Rectal smooth muscle tissue (tissue), 1 donor: ENCODE results near the gene CDKAL1.
"Not testable (repeated sequence)": the region's sequence is repeated elsewhere in the genome, so short reads cannot be mapped to it uniquely, and the experiment has no call there.

Source experiments
- H3K27ac ChIP-seq: one replicate; pipeline ENCODE4 v1.7.0; 2013; ENCODE audit warnings: low read depth, low read length, inconsistent platforms
- H3K27me3 ChIP-seq: one replicate; pipeline ENCODE4 v1.7.0; 2013; ENCODE audit warnings: low read length; ENCODE audit not compliant: control insufficient read depth, insufficient read depth
- H3K36me3 ChIP-seq: one replicate; pipeline ENCODE4 v1.7.0; 2013; ENCODE audit warnings: low read length; ENCODE audit not compliant: control insufficient read depth, insufficient read depth
- H3K4me1 ChIP-seq: one replicate; pipeline ENCODE4 v1.7.0; 2013; ENCODE audit warnings: low read length; ENCODE audit not compliant: control insufficient read depth, insufficient read depth
- H3K4me3 ChIP-seq: one replicate; pipeline ENCODE4 v1.7.0; 2013; ENCODE audit warnings: low read length
- H3K9ac ChIP-seq: one replicate; pipeline ENCODE4 v1.7.0; 2013; ENCODE audit warnings: low read length

The CDKAL1 gene

DNA sequence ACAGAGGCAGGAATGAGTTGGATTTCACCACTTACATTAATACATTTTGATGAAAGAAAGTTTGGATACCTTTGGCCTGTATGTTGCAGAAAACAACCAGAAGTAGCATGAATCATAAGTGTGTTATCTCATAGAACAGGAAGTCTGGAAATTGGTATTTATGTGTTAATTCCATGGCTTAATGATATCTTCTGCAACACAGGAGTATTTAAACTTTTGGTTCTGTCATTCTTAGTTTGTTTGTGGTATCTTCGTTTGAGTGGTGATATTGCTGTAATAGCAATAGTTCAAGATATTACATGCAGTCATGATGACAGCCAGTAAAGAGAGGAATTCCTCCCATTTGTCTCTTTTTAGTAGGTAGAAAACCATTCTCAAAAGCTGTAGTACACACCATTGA is 177.3 kb downstream of the CDKAL1 start:
- Histone ChIP-seq H3K4me1 (no peaks in the 10 kb centered on the region), H3K36me3 (no peaks in the 10 kb centered on the region), H3K4me3 (no peak overlapping the region), H3K27me3 (no peaks in the 10 kb centered on the region), H3K9ac (no peak overlapping the region), H3K27ac (no peak overlapping the region)

DNA sequence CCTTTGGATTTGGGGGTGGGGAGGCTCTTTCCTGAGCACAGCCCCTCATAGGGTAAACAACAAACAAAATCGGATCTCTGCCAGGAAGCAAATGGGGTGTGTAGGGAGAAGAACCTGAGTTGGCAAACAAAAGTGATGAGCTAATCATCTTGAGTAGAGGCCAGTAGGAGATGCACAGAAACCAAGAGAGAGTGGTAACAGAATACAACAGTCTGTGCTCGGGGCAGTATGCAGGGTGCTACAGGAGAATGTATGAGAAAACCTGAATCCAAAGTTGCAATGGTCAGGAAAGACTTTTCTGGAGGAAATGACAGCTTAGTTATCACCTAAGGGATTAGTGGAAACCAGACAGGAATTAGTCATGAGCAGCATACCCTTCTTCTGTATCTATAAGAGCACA is 177.8 kb downstream of the CDKAL1 start:
- H3K36me3 ChIP-seq: no peaks in the 10 kb centered on the region
- H3K4me3 ChIP-seq: no peak overlapping the region
- no peak overlapping the region for H3K27ac ChIP-seq

DNA sequence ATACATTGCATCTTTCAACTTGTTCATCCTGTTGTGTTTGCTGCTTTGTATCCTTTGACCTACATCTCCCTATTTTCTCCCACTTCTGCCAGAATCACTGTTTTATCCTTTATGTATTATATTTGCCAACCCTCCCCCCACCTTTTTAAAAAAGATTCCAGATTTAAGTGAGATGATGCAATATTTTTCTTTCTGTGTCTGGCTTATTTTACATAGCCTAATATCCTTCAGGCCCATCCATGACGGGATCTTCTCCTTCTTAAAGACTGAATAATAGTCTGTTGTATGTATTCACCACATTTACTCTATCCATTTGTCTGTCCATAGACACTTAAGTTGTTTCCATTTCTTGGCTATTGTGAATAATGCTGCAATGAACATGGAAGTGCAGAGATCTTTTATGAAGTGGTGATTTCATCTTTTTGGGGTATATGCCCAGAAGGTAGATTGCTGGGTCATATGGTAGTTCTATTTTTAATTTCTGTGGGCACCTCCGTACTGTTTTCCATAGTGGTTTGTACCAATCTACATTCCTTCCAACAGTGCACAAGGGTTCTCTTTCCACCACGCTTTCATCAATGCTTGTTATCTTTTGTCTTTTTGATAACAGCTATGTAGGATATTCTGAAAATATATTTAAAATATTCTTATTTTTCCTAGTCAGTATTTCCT is 181.0 kb downstream of the CDKAL1 start:
- H3K27me3 ChIP-seq: no peaks in the 10 kb centered on the region
- no peak overlapping the region for H3K4me3 ChIP-seq
- no peaks in the 10 kb centered on the region for H3K36me3 ChIP-seq
- H3K27ac ChIP-seq: no peak overlapping the region
- H3K9ac ChIP-seq: no peak overlapping the region
- no peaks in the 10 kb centered on the region for H3K4me1 ChIP-seq

More for the DNA sequence above, 177.8 kb downstream of the CDKAL1 start:
- Histone ChIP-seq H3K27me3 (no peaks in the 10 kb centered on the region), H3K4me1 (no peaks in the 10 kb centered on the region), H3K9ac (no peak overlapping the region)

DNA sequence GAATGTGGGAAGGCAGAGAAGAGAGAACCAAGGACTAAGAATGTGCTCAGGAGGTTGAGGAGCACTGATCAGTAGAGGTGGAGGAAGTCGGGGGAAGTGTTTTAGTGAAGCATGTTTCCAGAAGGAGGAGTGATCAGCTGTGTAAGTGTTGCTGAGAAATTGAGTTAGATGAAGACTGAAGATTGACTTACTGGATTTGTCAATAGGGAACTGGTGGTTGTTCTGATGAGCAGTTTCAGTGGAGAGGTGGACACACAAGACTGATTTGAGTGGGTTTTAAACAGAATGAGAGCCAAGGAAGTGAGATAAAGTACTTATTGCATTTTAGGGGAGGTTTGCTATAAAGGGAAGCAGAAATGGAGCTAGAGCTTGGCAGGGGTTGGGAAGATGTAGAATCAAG is 182.6 kb downstream of the CDKAL1 start:
- Histone ChIP-seq H3K4me3 (no peak overlapping the region), H3K36me3 (no peaks in the 10 kb centered on the region), H3K27me3 (no peaks in the 10 kb centered on the region), H3K27ac (no peak overlapping the region), H3K4me1 (no peaks in the 10 kb centered on the region), H3K9ac (no peak overlapping the region)

DNA sequence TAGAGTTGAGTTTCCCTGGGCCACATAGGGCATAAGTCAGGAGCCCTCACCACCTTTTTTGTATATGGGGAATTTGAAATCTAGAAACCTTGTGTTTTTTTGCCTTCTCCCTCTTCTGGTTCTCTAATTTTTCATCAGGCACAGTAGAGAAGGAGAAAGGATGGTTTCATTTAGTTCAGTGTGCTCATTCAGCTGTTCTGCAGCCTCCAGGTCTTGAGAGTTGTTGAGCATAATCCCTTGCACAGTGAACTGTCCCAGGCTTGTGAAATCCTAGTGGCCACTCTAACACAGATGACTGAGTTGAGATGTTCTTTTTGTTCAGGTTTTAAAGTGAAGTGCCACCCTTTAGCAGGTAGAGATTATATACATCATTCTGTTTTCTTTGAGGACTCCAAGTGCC is 183.5 kb downstream of the CDKAL1 start:
- Histone ChIP-seq H3K27me3 (no peaks in the 10 kb centered on the region), H3K4me3 (no peak overlapping the region), H3K4me1 (no peaks in the 10 kb centered on the region), H3K27ac (no peak overlapping the region), H3K9ac (no peak overlapping the region), H3K36me3 (no peaks in the 10 kb centered on the region)

DNA sequence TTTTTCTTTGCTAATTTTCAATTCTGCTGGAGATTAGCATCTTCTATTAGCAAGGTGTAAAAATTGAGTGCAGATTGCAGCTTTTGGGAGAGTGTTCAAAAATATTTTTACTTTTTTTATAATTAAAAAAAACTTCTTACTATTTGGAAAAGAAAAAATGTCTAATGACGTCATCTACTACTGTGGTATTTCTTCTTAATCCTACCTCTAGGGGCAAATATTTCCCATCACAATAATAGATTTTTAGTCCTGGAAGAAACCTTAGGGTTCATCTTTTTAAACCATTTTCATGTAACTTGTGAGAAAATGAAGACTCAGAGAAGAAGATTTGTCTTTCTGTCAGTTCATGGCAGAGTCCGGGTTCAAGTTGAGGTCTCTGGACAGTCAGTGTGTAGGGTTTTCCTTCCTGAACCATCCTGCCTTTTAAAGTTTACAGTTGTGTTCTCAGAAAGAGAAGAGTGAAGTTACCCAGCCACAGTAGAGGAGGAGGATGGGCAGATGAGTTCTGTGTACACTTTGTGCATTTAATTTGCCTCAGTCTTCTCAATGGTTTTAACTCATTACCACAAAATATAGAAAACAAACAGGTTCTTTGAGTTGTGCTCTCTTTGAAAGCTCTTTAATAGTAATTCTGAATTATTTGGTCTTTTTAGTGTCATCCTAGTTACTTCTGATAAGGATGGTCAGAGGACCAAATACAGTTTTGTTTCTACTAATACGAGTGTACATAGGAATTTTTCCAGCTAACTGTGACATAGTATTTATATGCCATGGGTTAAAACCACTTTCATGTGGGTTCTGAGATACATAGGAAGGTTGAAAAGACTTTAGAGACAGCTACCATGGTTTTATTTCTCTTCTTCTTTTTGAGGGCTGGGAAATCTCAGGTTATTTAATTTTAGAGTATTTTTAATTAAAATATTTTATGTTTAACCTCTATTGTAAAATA is 184.7 kb downstream of the CDKAL1 start:
- H3K9ac ChIP-seq: no peak overlapping the region
- H3K27me3 ChIP-seq: no peaks in the 10 kb centered on the region
- H3K27ac ChIP-seq: no peak overlapping the region
- H3K36me3 ChIP-seq: no peaks in the 10 kb centered on the region
- no peaks in the 10 kb centered on the region for H3K4me1 ChIP-seq
- H3K4me3 ChIP-seq: no peak overlapping the region

DNA sequence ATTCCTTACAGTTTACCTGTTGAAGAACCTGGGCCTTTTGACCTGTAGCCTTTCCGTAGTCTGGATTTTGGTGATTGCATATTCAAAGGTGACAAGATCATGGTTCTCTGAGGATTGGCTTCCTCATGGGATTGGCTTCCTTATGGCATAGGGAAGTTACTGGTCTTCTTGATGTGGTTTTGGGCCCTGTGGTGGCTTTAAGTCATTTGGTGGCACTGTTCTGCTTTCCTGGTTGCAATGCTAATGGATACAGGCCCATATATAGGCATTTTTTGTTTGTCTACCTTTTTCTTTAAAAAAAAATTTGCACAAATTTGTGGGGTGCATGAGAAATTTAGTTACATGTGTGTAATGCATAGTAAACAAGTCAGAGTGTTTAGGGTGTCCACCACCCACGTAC is 185.7 kb downstream of the CDKAL1 start:
- Histone ChIP-seq H3K4me1 (no peaks in the 10 kb centered on the region), H3K9ac (no peak overlapping the region), H3K4me3 (no peak overlapping the region), H3K36me3 (no peaks in the 10 kb centered on the region), H3K27me3 (no peaks in the 10 kb centered on the region), H3K27ac (no peak overlapping the region)

DNA sequence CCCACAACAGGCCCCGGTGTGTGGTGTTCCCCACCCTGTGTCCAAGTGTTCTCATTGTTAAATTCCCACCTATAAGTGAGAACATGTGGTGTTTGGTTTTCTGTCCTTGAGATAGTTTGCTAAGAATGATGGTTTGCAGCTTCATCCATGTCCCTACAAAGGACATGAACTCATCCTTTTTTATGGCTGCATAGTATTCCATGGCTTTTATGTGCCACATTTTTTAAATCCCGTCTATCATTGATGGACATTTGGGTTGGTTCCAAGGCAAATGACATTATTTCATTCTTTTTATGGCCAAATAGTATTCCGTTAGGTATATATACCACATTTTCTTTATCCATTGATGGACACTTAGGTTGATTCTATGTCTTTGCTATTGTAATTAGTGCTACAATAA is 186.9 kb downstream of the CDKAL1 start:
- not testable (repeated sequence) for H3K27me3 ChIP-seq, H3K27ac ChIP-seq, H3K4me1 ChIP-seq, H3K9ac ChIP-seq, H3K36me3 ChIP-seq, H3K4me3 ChIP-seq

DNA sequence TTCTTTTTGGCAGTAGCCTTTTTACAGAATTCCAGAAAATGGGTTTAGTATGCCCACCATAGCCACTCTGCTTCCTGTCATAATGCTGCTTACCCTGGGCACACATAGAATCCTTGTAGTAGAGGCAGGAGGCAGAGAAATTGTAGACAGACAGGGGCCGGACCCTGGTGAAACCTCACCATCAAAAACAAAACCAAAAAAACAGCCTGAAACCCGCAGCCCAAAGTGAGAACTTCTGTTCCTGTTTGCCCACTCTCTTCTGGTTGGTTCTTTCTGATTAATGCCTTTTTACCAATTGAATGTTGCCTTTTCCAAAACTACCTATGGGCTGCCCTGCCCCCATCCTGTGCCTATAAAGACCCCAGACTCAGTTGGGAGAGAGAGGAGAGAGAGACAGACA is 188.2 kb downstream of the CDKAL1 start:
- Histone ChIP-seq H3K36me3 (no peaks in the 10 kb centered on the region), H3K27me3 (no peaks in the 10 kb centered on the region), H3K4me1 (no peaks in the 10 kb centered on the region), H3K4me3 (no peak overlapping the region), H3K9ac (no peak overlapping the region), H3K27ac (no peak overlapping the region)

DNA sequence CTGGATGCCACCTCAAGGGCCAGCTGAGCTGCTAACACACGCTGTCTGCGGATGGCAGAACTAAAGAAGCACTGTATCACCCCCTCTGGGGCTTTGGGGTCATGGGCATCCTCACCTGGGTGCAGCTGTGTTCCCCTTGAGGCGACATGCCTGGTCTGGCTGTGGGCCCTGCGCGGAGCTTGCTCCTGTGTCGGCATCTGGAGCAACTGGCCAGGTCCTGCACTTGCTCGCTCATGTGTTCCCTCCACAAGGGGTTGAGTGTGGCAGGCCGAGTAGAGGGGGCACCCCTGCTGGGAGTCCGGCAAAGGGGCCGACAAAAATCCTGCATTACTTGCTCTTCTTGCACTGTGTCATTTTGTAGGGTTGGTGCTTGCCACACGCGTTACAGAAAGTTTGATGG is 189.0 kb downstream of the CDKAL1 start:
- H3K4me1 ChIP-seq: no peaks in the 10 kb centered on the region
- H3K4me3 ChIP-seq: no peak overlapping the region
- H3K9ac ChIP-seq: no peak overlapping the region
- no peak overlapping the region for H3K27ac ChIP-seq
- no peaks in the 10 kb centered on the region for H3K27me3 ChIP-seq
- no peaks in the 10 kb centered on the region for H3K36me3 ChIP-seq

DNA sequence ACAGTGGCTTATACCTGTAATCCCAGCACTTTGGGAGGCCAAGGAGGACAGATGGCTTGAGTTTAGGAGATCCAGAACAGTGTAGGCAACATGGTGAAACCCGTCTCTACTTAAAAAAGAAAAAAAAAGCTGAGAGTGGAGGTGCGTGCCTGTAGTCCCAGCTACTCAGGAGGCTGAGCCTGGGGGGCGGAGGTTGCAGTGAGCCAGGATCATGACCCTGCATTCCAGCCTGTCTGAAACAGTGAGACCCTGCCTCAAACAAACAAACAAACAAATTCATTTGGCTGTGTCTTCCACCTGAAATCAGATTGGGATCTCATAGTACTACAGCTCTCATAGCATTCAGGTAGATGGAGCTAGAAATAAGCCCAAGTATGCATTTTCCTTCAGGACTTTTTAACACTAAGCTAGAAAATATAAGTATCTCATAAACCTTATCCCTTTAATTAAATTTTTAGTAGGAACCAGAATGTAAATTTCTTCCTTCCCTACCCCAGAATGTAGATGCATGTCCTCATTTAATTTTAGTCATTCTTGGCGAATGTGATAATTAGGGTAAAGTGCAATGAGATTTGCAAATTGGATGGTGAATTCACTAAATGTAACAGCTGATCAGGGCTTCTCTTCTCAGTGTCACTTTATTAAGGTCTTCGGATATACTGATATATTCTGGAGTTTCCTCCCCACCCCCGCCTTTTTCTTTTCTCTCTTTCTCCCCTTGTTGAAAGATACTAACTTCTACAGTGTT is 190.4 kb downstream of the CDKAL1 start:
- H3K36me3 ChIP-seq: no peaks in the 10 kb centered on the region
- H3K27ac ChIP-seq: no peak overlapping the region
- H3K27me3 ChIP-seq: no peaks in the 10 kb centered on the region
- H3K4me1 ChIP-seq: no peaks in the 10 kb centered on the region
- H3K4me3 ChIP-seq: no peak overlapping the region
- H3K9ac ChIP-seq: no peak overlapping the region

DNA sequence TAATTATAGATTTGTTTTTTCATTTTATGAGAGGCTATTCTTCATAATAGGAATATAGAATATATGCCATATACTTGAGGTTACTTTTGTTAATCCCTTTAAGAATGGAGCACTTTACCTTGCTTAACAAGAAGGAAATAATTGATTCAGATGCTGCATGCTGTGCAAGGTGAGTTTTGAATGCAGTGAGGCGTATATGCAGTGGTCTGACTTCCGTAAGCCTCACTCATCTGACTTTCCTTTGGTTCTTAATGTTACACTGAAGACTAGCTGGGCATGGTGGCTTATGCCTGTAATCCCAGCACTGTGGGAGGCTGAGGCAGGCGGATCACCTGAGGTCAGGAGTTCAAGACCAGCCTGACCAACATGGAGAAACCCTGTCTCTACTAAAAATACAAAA is 191.0 kb downstream of the CDKAL1 start:
- H3K27ac ChIP-seq: not testable (repeated sequence)

More for the DNA sequence above, 191.0 kb downstream of the CDKAL1 start:
- not testable (repeated sequence) for H3K4me1 ChIP-seq, H3K36me3 ChIP-seq, H3K9ac ChIP-seq, H3K27me3 ChIP-seq, H3K4me3 ChIP-seq
